IMR-90 (cell line): ENCODE results near the gene EBF4. TPM values are rescaled to one million over a fixed set of nuclear protein-coding genes. Genes with fewer than 3 reads are reported as not detected.

Source experiments
- ATAC-seq: fragments of 200-7000 bp; cut with Tn5 transposase; 2 replicates; pipeline ENCODE4 v1.9.1; 2020; ENCODE audit warnings: low read depth, mild to moderate bottlenecking, moderate library complexity
- BruUV-seq: library from RNA; stranded (reverse); fragments of 400-500 nt; replicated peaks from 2 replicates; lab custom pipeline; 2021; lab: Mats Ljungman, UMichigan
- CTCF ChIA-PET: fragments of 300-600 bp; formaldehyde crosslinking; extraction: SDS; loops from one replicate; lab custom pipeline; 2021; ENCODE audit warnings: antibody characterized with exemption; lab: Yijun Ruan, JAX
- POLR2A ChIA-PET: fragments of 300-600 bp; sonication (Branson Sonifier 250); formaldehyde crosslinking; loops from one replicate; lab custom pipeline; 2022; ENCODE audit warnings: antibody characterized with exemption; ENCODE audit not compliant: unreplicated experiment; lab: Charles Lee
- DNase-seq: peaks from one replicate; pipeline ENCODE4 v3.0.0; 2013
- H2AFZ ChIP-seq: replicated peaks from 2 replicates; pipeline ENCODE3; 2013; ENCODE audit warnings: low read length, mild to moderate bottlenecking; ENCODE audit not compliant: poor library complexity
- H2AK5ac ChIP-seq: 2 replicates; pipeline ENCODE4 v1.6.1; 2013; ENCODE audit warnings: low read depth, low read length, inconsistent platforms
- H2AK9ac ChIP-seq: replicated peaks from 2 replicates; pipeline ENCODE3; 2013; ENCODE audit warnings: mild to moderate bottlenecking, low read depth, low read length, moderate library complexity; ENCODE audit not compliant: poor library complexity
- H2BK120ac ChIP-seq: 2 replicates; pipeline ENCODE4 v1.6.1; 2013; ENCODE audit warnings: low read depth, low read length, inconsistent platforms
- H2BK15ac ChIP-seq: 3 replicates; pipeline ENCODE4 v1.6.1; 2013; ENCODE audit warnings: low read depth, low read length, inconsistent platforms
- H2BK20ac ChIP-seq: 2 replicates; pipeline ENCODE4 v1.6.1; 2013; ENCODE audit warnings: low read depth, mild to moderate bottlenecking, inconsistent platforms, low read length, moderate library complexity
- H2BK5ac ChIP-seq: 2 replicates; pipeline ENCODE4 v1.6.1; 2013; ENCODE audit warnings: mild to moderate bottlenecking, low read depth, low read length, inconsistent platforms; ENCODE audit not compliant: poor library complexity, severe bottlenecking
- H3K14ac ChIP-seq: replicated peaks from 2 replicates; pipeline ENCODE4 v1.6.1; 2013; ENCODE audit warnings: low read depth, low read length, inconsistent platforms
- H3K18ac ChIP-seq: 2 replicates; pipeline ENCODE4 v1.6.1; 2013; ENCODE audit warnings: low read depth, low read length, control low read depth
- H3K23ac ChIP-seq: 2 replicates; pipeline ENCODE4 v1.6.1; 2013; ENCODE audit warnings: low read depth, low read length, inconsistent platforms
- H3K27ac ChIP-seq: 2 replicates; pipeline ENCODE4 v1.5.1; 2013; ENCODE audit warnings: mild to moderate bottlenecking, control low read depth, low read length; ENCODE audit not compliant: insufficient read depth
- H3K27me3 ChIP-seq: 2 replicates; pipeline ENCODE4 v1.6.1; 2013; ENCODE audit warnings: low read length; ENCODE audit not compliant: control insufficient read depth, insufficient read depth
- H3K36me3 ChIP-seq: 2 replicates; pipeline ENCODE4 v1.6.1; 2013; ENCODE audit warnings: low read length, mixed read lengths; ENCODE audit not compliant: control insufficient read depth, insufficient read depth
- H3K4ac ChIP-seq: 2 replicates; pipeline ENCODE4 v1.6.1; 2013; ENCODE audit warnings: low read depth, low read length, inconsistent platforms
- H3K4me1 ChIP-seq: 2 replicates; pipeline ENCODE4 v1.6.1; 2013; ENCODE audit warnings: low read length, mixed read lengths; ENCODE audit not compliant: control insufficient read depth, insufficient read depth
- H3K4me2 ChIP-seq: 2 replicates; pipeline ENCODE4 v1.6.1; 2013; ENCODE audit warnings: low read depth, mild to moderate bottlenecking, control low read depth, low read length, moderate library complexity
- H3K4me3 ChIP-seq: 2 replicates; pipeline ENCODE4 v1.5.1; 2013; ENCODE audit warnings: low read depth, mild to moderate bottlenecking, control low read depth, low read length, moderate library complexity; ENCODE audit not compliant: insufficient read depth
- H3K56ac ChIP-seq: 2 replicates; pipeline ENCODE4 v1.6.1; 2013; ENCODE audit warnings: low read length, inconsistent platforms; ENCODE audit not compliant: insufficient read depth; ENCODE audit errors: extremely low read depth
- H3K79me1 ChIP-seq, 2 experiments: 2 replicates each; pipeline ENCODE4 v1.6.1; 2013; ENCODE audit warnings: low read length in 2 of 2, inconsistent platforms in 1 of 2, low read depth in 1 of 2
- H3K9ac ChIP-seq: 2 replicates; pipeline ENCODE4 v1.6.1; 2013; ENCODE audit warnings: low read depth, low read length, control low read depth
- H3K9me1 ChIP-seq: 2 replicates; pipeline ENCODE4 v1.6.1; 2013; ENCODE audit warnings: low read length, inconsistent platforms; ENCODE audit not compliant: insufficient read depth
- H3K9me3 ChIP-seq: 2 replicates; pipeline ENCODE4 v1.6.1; 2013; ENCODE audit warnings: low read length; ENCODE audit not compliant: control insufficient read depth, insufficient read depth
- H4K20me1 ChIP-seq: 2 replicates; pipeline ENCODE4 v1.6.1; 2013; ENCODE audit warnings: low read length, inconsistent platforms; ENCODE audit not compliant: insufficient read depth
- H4K5ac ChIP-seq: 2 replicates; pipeline ENCODE4 v1.6.1; 2013; ENCODE audit warnings: mild to moderate bottlenecking, low read depth, low read length, control low read depth
- H4K8ac ChIP-seq, 2 experiments: 2 replicates each; pipeline ENCODE4 v1.6.1; 2013; ENCODE audit warnings: low read depth in 2 of 2, low read length in 2 of 2, control low read depth in 1 of 2, inconsistent platforms in 1 of 2
- H4K91ac ChIP-seq: 2 replicates; pipeline ENCODE4 v1.6.1; 2013; ENCODE audit warnings: low read depth, low read length, inconsistent platforms; ENCODE audit not compliant: insufficient read depth
- CHD1 ChIP-seq: IDR thresholded peaks from 2 replicates; pipeline ENCODE4 v1.6.1; 2012; ENCODE audit warnings: low read depth, low read length, improper control_type of control experiment
- FOS ChIP-seq: fragments of 150-350 bp; IDR thresholded peaks from 2 replicates; pipeline ENCODE4 v1.6.1; 2016; ENCODE audit warnings: low read depth, low read length
- MXI1 ChIP-seq: IDR thresholded peaks from 2 replicates; pipeline ENCODE4 v1.6.1; 2012; ENCODE audit warnings: low read depth, mild to moderate bottlenecking, low read length, moderate library complexity, borderline replicate concordance
- SMC3 ChIP-seq: fragments of 150-350 bp; IDR thresholded peaks from 2 replicates; pipeline ENCODE4 v1.6.1; 2016; ENCODE audit warnings: low read depth, mild to moderate bottlenecking, antibody characterized with exemption, low read length, moderate library complexity
- WGBS, 2 experiments: methylation state at CpG; one replicate each; pipeline versions ENCODE4 v1.1.5 to v1.1.7; 2013; ENCODE audit warnings: missing lambda C conversion rate in 2 of 2; ENCODE audit not compliant: insufficient read length in 1 of 2; ENCODE audit errors: extremely low coverage in 2 of 2; 5-methylcytosine and 5-hydroxymethylcytosine counted together
- dilution Hi-C: fragments of 300-500 bp; cut with HindIII; formaldehyde crosslinking; loops from one replicate; pipeline ENCODE4 v1.14.3; 2018; ENCODE audit warnings: low sequenced_read_pairs; ENCODE audit not compliant: unreplicated experiment
- in situ Hi-C: fragments of 300-500 bp; cut with MboI; formaldehyde crosslinking; loops from 3 replicates; pipeline ENCODE4 v1.14.3; 2019; ENCODE audit warnings: low sequenced_read_pairs, inconsistent platforms, mixed read lengths
- intact Hi-C: fragments of 100-400 bp; cut with micrococcal nuclease; formaldehyde crosslinking; loops from 2 replicates; pipeline ENCODE4 v1.10.0; 2022
- polyA plus RNA-seq, 3 experiments: library from polyadenylated mRNA; depleted of rRNA; stranded (reverse); fragments of >200 nt; gene quantifications; 2 replicates each; pipeline ENCODE4 v1.2.3, GENCODE V29; 2012; ENCODE audit warnings: low replicate concordance in 1 of 3
- total RNA-seq: library from RNA; depleted of rRNA; stranded (reverse); fragments of >200 nt; gene quantifications from 2 replicates; pipeline ENCODE4 v1.2.3, GENCODE V29; 2012
- TF ChIP-seq, protein P1 (sequence below): fragments of 150-350 bp; IDR thresholded peaks from 2 replicates; pipeline ENCODE4 v1.6.1; 2016; ENCODE audit warnings: low read depth, mild to moderate bottlenecking, low read length, moderate library complexity, borderline replicate concordance

Gene EBF4
- total and polyA plus RNA-seq, 2 of the 4 experiments (the other 2 are of a cell fraction), result 0.18 to 1.1 TPM

DNA sequence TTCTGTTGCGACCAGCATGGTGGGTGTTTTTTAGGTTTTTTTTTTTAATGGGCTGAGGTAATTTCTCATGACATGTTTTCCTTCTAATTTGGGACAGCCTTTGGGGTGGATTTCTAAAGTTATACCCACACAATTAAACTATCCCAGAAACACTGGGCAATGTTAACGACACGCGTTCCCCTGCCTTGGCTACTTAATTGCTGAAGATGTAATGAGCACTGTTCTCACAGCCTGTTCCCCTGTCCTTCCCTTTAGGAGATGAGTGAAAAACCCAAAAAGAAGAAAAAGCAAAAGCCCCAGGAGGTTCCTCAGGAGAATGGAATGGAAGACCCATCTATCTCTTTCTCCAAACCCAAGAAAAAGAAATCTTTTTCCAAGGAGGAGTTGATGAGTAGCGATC lies 34.9 kb upstream of the EBF4 start:
- H3K18ac ChIP-seq, result no peak overlapping the region
- intact Hi-C loops, result no loop called here
- CTCF ChIA-PET, result no interaction called here

More for the DNA sequence above, 34.9 kb upstream of the EBF4 start:
- POLR2A ChIA-PET, result no interaction called here
- H4K5ac ChIP-seq, result no peak overlapping the region
- H2BK15ac ChIP-seq, result no peak overlapping the region
- H2BK20ac ChIP-seq, result no peak overlapping the region
- no peak overlapping the region for H2AK9ac ChIP-seq
- H4K8ac ChIP-seq, result no peak overlapping the region
- H3K14ac ChIP-seq, result no peak overlapping the region
- no peak overlapping the region for H2BK5ac ChIP-seq
- H3K23ac ChIP-seq, result no peak overlapping the region
- H2AFZ ChIP-seq, result no peak overlapping the region
- H3K4me1 ChIP-seq, result peaks cover 5% of the 10 kb centered on the region
- no peak overlapping the region for H3K4ac ChIP-seq
- H3K27me3 ChIP-seq, result no peaks in the 10 kb centered on the region
- H4K91ac ChIP-seq, result no peak overlapping the region
- ATAC-seq (no peak), DNase-seq (no peak)
- BruUV-seq, result no TSS peak
- no peak overlapping the region for H3K4me2 ChIP-seq
- no peak overlapping the region for H2AK5ac ChIP-seq
- in situ Hi-C loops, result no loop called here
- H3K4me3 ChIP-seq, result no peak overlapping the region
- H4K20me1 ChIP-seq, result peaks cover 57% of the 10 kb centered on the region
- no peak overlapping the region for H3K56ac ChIP-seq
- TF ChIP-seq FOS, result no peak
- no peak for TF ChIP-seq CHD1
- no peak for TF ChIP-seq MXI1
- TF ChIP-seq SMC3, result no peak
- TF ChIP-seq, protein P1, sequence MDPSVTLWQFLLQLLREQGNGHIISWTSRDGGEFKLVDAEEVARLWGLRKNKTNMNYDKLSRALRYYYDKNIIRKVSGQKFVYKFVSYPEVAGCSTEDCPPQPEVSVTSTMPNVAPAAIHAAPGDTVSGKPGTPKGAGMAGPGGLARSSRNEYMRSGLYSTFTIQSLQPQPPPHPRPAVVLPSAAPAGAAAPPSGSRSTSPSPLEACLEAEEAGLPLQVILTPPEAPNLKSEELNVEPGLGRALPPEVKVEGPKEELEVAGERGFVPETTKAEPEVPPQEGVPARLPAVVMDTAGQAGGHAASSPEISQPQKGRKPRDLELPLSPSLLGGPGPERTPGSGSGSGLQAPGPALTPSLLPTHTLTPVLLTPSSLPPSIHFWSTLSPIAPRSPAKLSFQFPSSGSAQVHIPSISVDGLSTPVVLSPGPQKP, result no peak
- no peak overlapping the region for H3K27ac ChIP-seq
- H3K36me3 ChIP-seq, result peaks cover 73% of the 10 kb centered on the region
- dilution Hi-C loops, result no loop called here
- WGBS, 2 experiments, result no CpG with 5 or more reads among the region's 5 CpGs
- H3K9ac ChIP-seq, result no peak overlapping the region
- H3K9me1 ChIP-seq, result peaks cover 13% of the 10 kb centered on the region
- H3K79me1 ChIP-seq, result peaks cover 28 to 57% of the 10 kb centered on the region in 2 experiments
- no peak overlapping the region for H2BK120ac ChIP-seq
- no peaks in the 10 kb centered on the region for H3K9me3 ChIP-seq
